ENCODE data around the gene CD58.

CD58 gene

DNA sequence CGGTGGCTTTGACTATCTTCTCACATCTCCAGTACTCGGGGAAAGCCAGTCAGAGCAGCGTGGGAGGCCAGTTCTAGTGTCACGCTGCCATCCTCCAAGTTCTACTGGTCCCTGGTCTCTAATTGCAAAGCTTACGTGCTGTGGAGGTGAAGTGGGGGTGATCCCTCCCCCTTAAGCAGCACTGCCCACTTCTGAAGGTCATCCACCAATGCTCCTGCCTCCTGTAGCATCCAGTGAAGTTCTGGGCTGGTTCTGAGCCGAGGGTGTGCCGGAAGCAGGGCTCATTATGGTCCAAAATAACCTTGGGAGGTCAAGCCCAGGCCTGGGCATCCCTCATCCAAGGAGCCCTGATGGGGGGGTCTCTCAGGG lies 95.0 kb downstream of the CD58 start:
- Histone ChIP-seq H3K27ac (ENCODE audit: low read depth, low read length) (no peak overlapping the region), H3K9ac (ENCODE audit: low read length in 5 of 5) (no peak overlapping the region), H3K9me3 (ENCODE audit: control insufficient read depth in 5 of 5, low read length in 5 of 5) (no peaks in the 10 kb centered on the region), H3K36me3 (ENCODE audit: control insufficient read depth in 5 of 5, insufficient read depth in 5 of 5, low read length in 5 of 5) (no peaks in the 10 kb centered on the region), H3K4me1 (ENCODE audit: control insufficient read depth in 5 of 5, insufficient read depth in 5 of 5, low read length in 5 of 5) (no peaks in the 10 kb centered on the region), H3K4me3 (ENCODE audit: low read depth in 1 of 5, low read length in 5 of 5) (no peak overlapping the region), H3K27me3 (ENCODE audit: control insufficient read depth in 5 of 5, insufficient read depth in 4 of 5, low read length in 5 of 5) (peaks cover 0 to 2% (median 0%) of the 10 kb centered on the region in 5 donors)

DNA sequence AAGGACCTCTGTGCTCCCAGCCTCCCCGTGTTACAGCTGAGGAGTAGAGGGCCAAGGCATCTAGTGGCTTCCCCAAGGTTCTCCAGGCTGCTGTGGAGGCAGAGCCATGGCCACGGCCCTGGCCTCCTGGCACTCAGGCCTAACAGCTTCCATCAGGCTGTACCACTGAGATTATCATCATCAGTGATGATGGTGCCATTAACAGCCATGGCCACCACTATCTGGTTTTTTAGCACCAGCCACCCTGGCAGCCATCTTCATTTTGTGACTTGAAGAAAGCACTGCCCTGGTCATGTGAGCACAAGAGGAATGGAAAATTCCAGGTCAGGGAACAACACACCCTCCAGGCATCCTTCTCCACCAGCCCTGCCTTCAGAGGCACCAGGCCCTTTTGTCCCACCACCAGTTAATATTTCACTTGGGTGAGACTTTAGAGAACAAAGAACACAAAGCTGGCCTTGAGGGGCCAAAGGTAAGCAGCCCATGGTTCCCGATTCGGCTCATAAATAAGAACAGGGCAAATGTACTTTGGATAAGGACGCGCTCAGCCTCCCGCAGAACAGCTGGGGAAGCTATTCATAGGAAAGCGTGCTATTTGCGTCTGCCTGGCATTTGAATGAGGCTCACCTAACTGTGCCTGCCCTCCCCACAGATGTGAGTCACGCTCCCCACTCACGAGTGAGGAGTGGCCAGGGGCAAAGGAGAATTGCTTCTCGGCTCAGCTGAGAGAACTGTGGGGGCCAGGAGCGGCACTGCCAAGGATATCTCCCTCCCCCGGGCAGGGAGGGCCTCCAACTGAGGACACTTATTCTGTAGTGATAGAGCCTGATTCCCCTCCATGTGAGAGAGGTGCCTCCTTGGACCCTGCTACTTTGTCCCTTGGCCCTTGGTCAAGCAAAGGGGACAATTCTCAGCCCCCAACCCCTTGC lies 95.6 kb downstream of the CD58 start:
- Histone ChIP-seq H3K9me3 (ENCODE audit: control insufficient read depth in 5 of 5, low read length in 5 of 5) (no peaks in the 10 kb centered on the region), H3K4me1 (ENCODE audit: control insufficient read depth in 5 of 5, insufficient read depth in 5 of 5, low read length in 5 of 5) (no peaks in the 10 kb centered on the region), H3K27ac (ENCODE audit: low read depth, low read length) (no peak overlapping the region), H3K9ac (ENCODE audit: low read length in 5 of 5) (no peak overlapping the region), H3K36me3 (ENCODE audit: control insufficient read depth in 5 of 5, insufficient read depth in 5 of 5, low read length in 5 of 5) (no peaks in the 10 kb centered on the region), H3K4me3 (ENCODE audit: low read depth in 1 of 5, low read length in 5 of 5) (no peak overlapping the region), H3K27me3 (ENCODE audit: control insufficient read depth in 5 of 5, insufficient read depth in 4 of 5, low read length in 5 of 5) (peaks cover 0 to 2% (median 0%) of the 10 kb centered on the region in 5 donors)

DNA sequence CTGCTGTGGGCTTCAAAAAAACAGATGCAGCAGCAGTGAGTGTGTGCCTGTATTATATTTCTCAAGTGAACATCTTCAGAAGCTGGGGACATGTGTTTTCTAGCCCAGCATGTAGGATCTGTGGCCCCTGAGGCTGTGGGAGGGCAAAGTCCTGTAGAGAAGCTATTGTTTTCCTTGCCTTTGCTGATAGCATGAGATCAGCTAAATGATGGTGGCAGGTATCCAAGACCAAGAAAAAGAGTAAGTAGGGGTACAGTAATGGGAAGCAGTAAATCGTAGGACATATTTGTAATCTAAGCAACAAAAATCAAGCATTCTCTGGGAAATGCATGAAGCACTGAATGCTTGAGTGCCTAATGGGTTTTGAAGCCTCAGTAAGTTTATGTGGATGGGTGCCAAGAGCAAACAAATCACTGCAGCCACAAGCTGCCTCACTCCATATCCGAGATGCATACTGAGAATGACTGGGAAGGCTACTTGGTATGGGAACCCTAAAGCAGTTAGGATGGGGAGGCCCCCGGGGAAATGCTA lies 98.3 kb downstream of the CD58 start:
- no peaks in the 10 kb centered on the region for H3K36me3 ChIP-seq (ENCODE audit: control insufficient read depth in 5 of 5, insufficient read depth in 5 of 5, low read length in 5 of 5)
- no peaks in the 10 kb centered on the region for H3K4me1 ChIP-seq (ENCODE audit: control insufficient read depth in 5 of 5, insufficient read depth in 5 of 5, low read length in 5 of 5)
- H3K27ac ChIP-seq (ENCODE audit: low read depth, low read length): no peak overlapping the region
- H3K9ac ChIP-seq (ENCODE audit: low read length in 5 of 5): no peak overlapping the region
- no peaks in the 10 kb centered on the region for H3K27me3 ChIP-seq (ENCODE audit: control insufficient read depth in 5 of 5, insufficient read depth in 4 of 5, low read length in 5 of 5)
- no peak overlapping the region for H3K4me3 ChIP-seq (ENCODE audit: low read depth in 1 of 5, low read length in 5 of 5)
- H3K9me3 ChIP-seq (ENCODE audit: control insufficient read depth in 5 of 5, low read length in 5 of 5): no peaks in the 10 kb centered on the region

- Histone ChIP-seq H3K9ac (ENCODE audit: low read length in 5 of 5) (no peak overlapping the region), H3K27me3 (ENCODE audit: control insufficient read depth in 5 of 5, insufficient read depth in 4 of 5, low read length in 5 of 5) (no peaks in the 10 kb centered on the region), H3K27ac (ENCODE audit: low read depth, low read length) (no peak overlapping the region), H3K4me1 (ENCODE audit: control insufficient read depth in 5 of 5, insufficient read depth in 5 of 5, low read length in 5 of 5) (peaks cover 0 to 3% (median 0%) of the 10 kb centered on the region in 5 donors), H3K36me3 (ENCODE audit: control insufficient read depth in 5 of 5, insufficient read depth in 5 of 5, low read length in 5 of 5) (no peaks in the 10 kb centered on the region), H3K9me3 (ENCODE audit: control insufficient read depth in 5 of 5, low read length in 5 of 5) (no peaks in the 10 kb centered on the region), H3K4me3 (ENCODE audit: low read depth in 1 of 5, low read length in 5 of 5) (no peak overlapping the region)
Measured at GRCh38 chr1:116471241-116471640, 99.6 kb downstream of the CD58 start.

DNA sequence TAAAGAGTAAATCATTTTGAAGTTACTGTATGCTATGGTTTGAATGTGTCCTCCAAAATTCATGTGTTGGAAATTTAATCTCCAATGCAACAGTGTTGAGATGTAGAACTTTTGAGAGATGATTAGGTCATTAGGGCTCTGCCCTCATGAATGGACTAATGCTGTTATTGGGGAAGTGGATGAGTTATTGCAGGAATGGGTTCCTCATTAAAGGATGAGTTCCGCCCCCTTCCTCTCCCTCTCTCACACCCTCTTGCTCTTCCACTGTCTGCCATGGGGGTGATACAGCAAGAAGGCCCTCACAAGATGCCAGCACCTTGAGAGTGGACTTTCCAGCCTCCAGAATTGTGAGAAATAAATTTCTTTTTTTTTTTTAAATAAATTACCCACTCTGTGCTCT lies 100.2 kb downstream of the CD58 start:
- H3K9me3 ChIP-seq (ENCODE audit: control insufficient read depth in 5 of 5, low read length in 5 of 5): no peaks in the 10 kb centered on the region
- no peak overlapping the region for H3K9ac ChIP-seq (ENCODE audit: low read length in 5 of 5)
- no peaks in the 10 kb centered on the region for H3K27me3 ChIP-seq (ENCODE audit: control insufficient read depth in 5 of 5, insufficient read depth in 4 of 5, low read length in 5 of 5)
- H3K27ac ChIP-seq (ENCODE audit: low read depth, low read length): no peak overlapping the region
- H3K4me3 ChIP-seq (ENCODE audit: low read depth in 1 of 5, low read length in 5 of 5): no peak overlapping the region
- H3K36me3 ChIP-seq (ENCODE audit: control insufficient read depth in 5 of 5, insufficient read depth in 5 of 5, low read length in 5 of 5): no peaks in the 10 kb centered on the region
- H3K4me1 ChIP-seq (ENCODE audit: control insufficient read depth in 5 of 5, insufficient read depth in 5 of 5, low read length in 5 of 5): peaks cover 0 to 9% (median 0%) of the 10 kb centered on the region in 5 donors

DNA sequence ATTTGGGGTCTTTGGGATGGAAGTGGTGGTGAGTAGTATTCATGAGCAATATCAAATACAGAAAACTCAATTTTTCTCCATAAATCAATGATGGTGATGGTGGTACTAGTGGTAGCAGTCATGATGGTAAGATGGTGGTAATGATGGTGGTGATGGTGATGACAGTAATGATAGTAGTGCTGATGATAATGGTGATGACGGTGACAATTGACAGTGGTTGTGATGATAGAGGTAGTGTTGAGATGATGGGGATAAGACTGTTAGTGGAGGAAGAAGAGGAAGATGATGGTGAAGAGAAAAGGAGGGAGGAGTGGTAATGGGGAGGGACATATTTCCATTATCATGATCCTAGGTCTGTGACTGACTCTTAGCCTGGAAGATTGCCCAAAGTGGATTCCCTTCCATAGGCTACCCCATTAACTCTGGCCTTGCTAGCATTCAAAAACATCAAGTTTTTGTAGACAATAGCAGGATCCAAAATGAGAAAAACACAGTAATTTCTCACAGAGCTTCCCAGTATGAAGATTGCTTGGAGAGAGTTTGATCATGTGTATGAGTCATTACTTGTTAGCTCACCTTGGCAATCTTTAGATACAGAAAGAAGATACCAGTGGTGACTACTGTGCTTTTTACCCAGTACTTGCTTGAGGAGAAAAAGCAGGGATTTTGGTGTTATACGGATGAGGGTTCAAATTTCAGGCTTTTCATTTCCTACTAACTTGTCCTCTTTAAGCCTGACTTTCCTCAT lies 103.8 kb downstream of the CD58 start:
- H3K36me3 ChIP-seq (ENCODE audit: control insufficient read depth in 5 of 5, insufficient read depth in 5 of 5, low read length in 5 of 5): no peaks in the 10 kb centered on the region
- no peaks in the 10 kb centered on the region for H3K9me3 ChIP-seq (ENCODE audit: control insufficient read depth in 5 of 5, low read length in 5 of 5)
- H3K27ac ChIP-seq (ENCODE audit: low read depth, low read length): no peak overlapping the region
- no peak overlapping the region for H3K9ac ChIP-seq (ENCODE audit: low read length in 5 of 5)
- peaks cover 0 to 9% (median 0%) of the 10 kb centered on the region in 5 donors for H3K4me1 ChIP-seq (ENCODE audit: control insufficient read depth in 5 of 5, insufficient read depth in 5 of 5, low read length in 5 of 5)
- no peak overlapping the region for H3K4me3 ChIP-seq (ENCODE audit: low read depth in 1 of 5, low read length in 5 of 5)
- H3K27me3 ChIP-seq (ENCODE audit: control insufficient read depth in 5 of 5, insufficient read depth in 4 of 5, low read length in 5 of 5): no peaks in the 10 kb centered on the region

- no peaks in the 10 kb centered on the region for H3K27me3 ChIP-seq (ENCODE audit: control insufficient read depth in 5 of 5, insufficient read depth in 4 of 5, low read length in 5 of 5)
- no peaks in the 10 kb centered on the region for H3K36me3 ChIP-seq (ENCODE audit: control insufficient read depth in 5 of 5, insufficient read depth in 5 of 5, low read length in 5 of 5)
- H3K9ac ChIP-seq (ENCODE audit: low read length in 5 of 5): no peak overlapping the region
- peaks cover 0 to 9% (median 0%) of the 10 kb centered on the region in 5 donors for H3K4me1 ChIP-seq (ENCODE audit: control insufficient read depth in 5 of 5, insufficient read depth in 5 of 5, low read length in 5 of 5)
- H3K27ac ChIP-seq (ENCODE audit: low read depth, low read length): no peak overlapping the region
- H3K9me3 ChIP-seq (ENCODE audit: control insufficient read depth in 5 of 5, low read length in 5 of 5): no peaks in the 10 kb centered on the region
- no peak overlapping the region for H3K4me3 ChIP-seq (ENCODE audit: low read depth in 1 of 5, low read length in 5 of 5)
Measured at GRCh38 chr1:116465845-116466685, 104.8 kb downstream of the CD58 start.

DNA sequence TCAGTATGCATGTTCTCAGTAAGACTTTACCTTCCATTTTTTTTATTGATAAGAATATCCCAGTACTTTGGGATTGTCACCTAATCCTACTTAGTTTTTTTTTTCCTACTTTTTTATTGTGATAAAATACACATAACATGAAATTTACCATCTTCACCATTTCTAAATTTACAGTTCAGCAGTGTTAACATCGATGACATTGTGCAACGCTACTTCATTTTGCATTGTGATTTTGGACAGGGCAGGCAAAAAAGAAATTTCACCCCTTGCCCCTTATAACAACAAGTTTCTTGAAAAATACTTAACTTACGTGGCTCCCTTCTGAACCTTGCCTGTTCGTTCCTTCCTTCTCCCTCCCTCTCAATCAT lies 105.4 kb downstream of the CD58 start:
- Histone ChIP-seq H3K4me1 (ENCODE audit: control insufficient read depth in 5 of 5, insufficient read depth in 5 of 5, low read length in 5 of 5) (peaks cover 0 to 9% (median 0%) of the 10 kb centered on the region in 5 donors), H3K9ac (ENCODE audit: low read length in 5 of 5) (no peak overlapping the region), H3K9me3 (ENCODE audit: control insufficient read depth in 5 of 5, low read length in 5 of 5) (no peaks in the 10 kb centered on the region), H3K4me3 (ENCODE audit: low read depth in 1 of 5, low read length in 5 of 5) (no peak overlapping the region), H3K36me3 (ENCODE audit: control insufficient read depth in 5 of 5, insufficient read depth in 5 of 5, low read length in 5 of 5) (no peaks in the 10 kb centered on the region), H3K27ac (ENCODE audit: low read depth, low read length) (no peak overlapping the region), H3K27me3 (ENCODE audit: control insufficient read depth in 5 of 5, insufficient read depth in 4 of 5, low read length in 5 of 5) (no peaks in the 10 kb centered on the region)
